KBM-7 (cell line): ENCODE results near the gene CNOT8.
"Not testable (repeated sequence)": the region's sequence is repeated elsewhere in the genome, so short reads cannot be mapped to it uniquely, and the experiment has no call there.

Experiments
- DNase-seq: peaks from one replicate; pipeline ENCODE4 v3.0.0-alpha.2; 2015
- in situ Hi-C: fragments of 300-500 bp; cut with MboI; formaldehyde crosslinking; loops from 2 replicates; pipeline ENCODE4 v1.14.3; 2020; ENCODE audit warnings: low sequenced_read_pairs, low pct_unique_long_range_greater_than_20kb, mixed read lengths

The CNOT8 gene

GRCh38 chr5:154896562-154897165, 38.2 kb downstream of the CNOT8 start:
- in situ Hi-C loops: no loop called here
- DNase-seq: no peak

GRCh38 chr5:154898210-154898609, 39.8 kb downstream of the CNOT8 start:
- no peak for DNase-seq
- in situ Hi-C loops: no loop called here

GRCh38 chr5:154899151-154899816, 40.9 kb downstream of the CNOT8 start:
- DNase-seq: no peak
- in situ Hi-C loops: no loop called here

- DNase-seq: no peak
- in situ Hi-C loops: no loop called here
Observed at GRCh38 chr5:154900066-154900465, 41.6 kb downstream of the CNOT8 start.

- no peak for DNase-seq
- in situ Hi-C loops: no loop called here
Observed at GRCh38 chr5:154901276-154901675, 42.8 kb downstream of the CNOT8 start.

GRCh38 chr5:154901913-154902312, 43.5 kb downstream of the CNOT8 start:
- in situ Hi-C loops: no loop called here
- DNase-seq: no peak

GRCh38 chr5:154905601-154906000, 47.2 kb downstream of the CNOT8 start:
- in situ Hi-C loops, DNase-seq: not testable (repeated sequence)

- DNase-seq: no peak
- in situ Hi-C loops: no loop called here
Observed at GRCh38 chr5:154916874-154917273, 58.4 kb downstream of the CNOT8 start.

GRCh38 chr5:154917757-154918156, 59.3 kb downstream of the CNOT8 start:
- DNase-seq: no peak
- in situ Hi-C loops: no loop called here

GRCh38 chr5:154923441-154924430, 65.3 kb downstream of the CNOT8 start:
- no peak for DNase-seq
- in situ Hi-C loops: no loop called here
